Endothelial cell of umbilical vein (primary cell): ENCODE data around the gene KCND1. TPM values are rescaled to one million over a fixed set of nuclear protein-coding genes. Genes with fewer than 3 reads are reported as not detected.

ENCODE experiments used
- BruUV-seq: library from RNA; stranded (reverse); fragments of 400-500 nt; replicated peaks from 2 replicates; lab custom pipeline; 2021; lab: Mats Ljungman, UMichigan
- CTCF ChIA-PET: fragments of 300-600, 350-600 bp; sonication (Branson Sonifier 250); formaldehyde crosslinking; loops from one replicate; lab custom pipeline; 2021; ENCODE audit warnings: antibody characterized with exemption, inconsistent platforms; lab: Charles Lee
- POLR2A ChIA-PET: fragments of 300-600, 350-600 bp; sonication (Branson Sonifier 250); formaldehyde crosslinking; loops from one replicate; lab custom pipeline; 2021; ENCODE audit warnings: antibody characterized with exemption, inconsistent platforms; lab: Charles Lee
- DNase-seq: peaks from one replicate; pipeline ENCODE4 v3.0.0-alpha.2; 2011; ENCODE audit warnings: low read depth, low spot score
- FAIRE-seq: peaks from 2 replicates; lab custom pipeline; 2011; peaks lifted over from hg19 to GRCh38; lab: Jason Lieb, UNC
- H2AFZ ChIP-seq: 2 replicates; pipeline ENCODE4 v1.6.0; 2012; ENCODE audit warnings: low read depth, low read length, control low read depth, inconsistent platforms
- H3K27ac ChIP-seq: 2 replicates; pipeline ENCODE4 v1.5.1; 2011; ENCODE audit warnings: low read depth, mild to moderate bottlenecking, control low read depth, low read length, moderate library complexity; ENCODE audit not compliant: insufficient read depth
- H3K27me3 ChIP-seq, 2 experiments: 2 replicates each; pipeline versions ENCODE4 v1.6.0 to v1.6.1; 2011; ENCODE audit warnings: low read length in 2 of 2, mixed read lengths in 1 of 2; ENCODE audit not compliant: control insufficient read depth in 2 of 2, insufficient read depth in 2 of 2
- H3K36me3 ChIP-seq, 2 experiments: 2 replicates in 1 of 2; 3 replicates in 1 of 2; pipeline ENCODE4 v1.5.1; 2011; ENCODE audit warnings: low read length in 2 of 2, mild to moderate bottlenecking in 1 of 2, moderate library complexity in 1 of 2; ENCODE audit not compliant: control insufficient read depth in 2 of 2, insufficient read depth in 2 of 2; ENCODE audit errors: extremely low read depth in 1 of 2
- H3K4me1 ChIP-seq: 3 replicates; pipeline ENCODE4 v1.5.1; 2011; ENCODE audit warnings: mild to moderate bottlenecking, low read length; ENCODE audit not compliant: control insufficient read depth, insufficient read depth; ENCODE audit errors: extremely low read depth
- H3K4me2 ChIP-seq: 2 replicates; pipeline ENCODE4 v1.6.1; 2011; ENCODE audit warnings: low read length, control low read depth, mixed read lengths; ENCODE audit not compliant: insufficient read depth
- H3K4me3 ChIP-seq, 3 experiments: fragments of 200-600 bp in 1 of 3; sonication (generic), shearing (Covaris generic) in 1 of 3; replicated peaks in 1 of 3; 2 replicates each; pipeline ENCODE4 v1.5.1; 2011 to 2016; ENCODE audit warnings: control low read depth in 3 of 3, low read length in 3 of 3, mild to moderate bottlenecking in 2 of 3, inconsistent platforms in 1 of 3, low read depth in 1 of 3, moderate library complexity in 1 of 3; ENCODE audit not compliant: insufficient read depth in 1 of 3
- H3K79me2 ChIP-seq: 2 replicates; pipeline ENCODE4 v1.6.0; 2012; ENCODE audit warnings: low read length, inconsistent platforms; ENCODE audit not compliant: control insufficient read depth, insufficient read depth
- H3K9ac ChIP-seq: replicated peaks from 2 replicates; pipeline ENCODE3; 2011; ENCODE audit warnings: low read length, control low read depth; ENCODE audit not compliant: insufficient read depth; ENCODE audit errors: extremely low read depth
- H3K9me1 ChIP-seq: replicated peaks from 3 replicates; pipeline ENCODE4 v1.6.0; 2011; ENCODE audit warnings: mild to moderate bottlenecking, low read length; ENCODE audit not compliant: control insufficient read depth, insufficient read depth; ENCODE audit errors: extremely low read depth
- H3K9me3 ChIP-seq: replicated peaks from 2 replicates; pipeline ENCODE4 v1.5.1; 2012; ENCODE audit warnings: low read length, inconsistent platforms; ENCODE audit not compliant: control insufficient read depth, insufficient read depth
- H4K20me1 ChIP-seq: replicated peaks from 2 replicates; pipeline ENCODE3; 2011; ENCODE audit warnings: mild to moderate bottlenecking, low read length; ENCODE audit not compliant: control insufficient read depth, insufficient read depth; ENCODE audit errors: extremely low read depth
- CTCF ChIP-seq, 2 donors: IDR thresholded peaks; 1 replicate in 1 of 2; 2 replicates in 1 of 2; pipeline ENCODE4 v1.5.1; 2011; ENCODE audit warnings: low read length in 2 of 2, mild to moderate bottlenecking in 2 of 2, moderate library complexity in 2 of 2, control low read depth in 1 of 2, inconsistent platforms in 1 of 2, low read depth in 1 of 2; ENCODE audit not compliant: insufficient read depth in 1 of 2; ENCODE audit errors: extremely low read depth in 1 of 2
- JUN ChIP-seq: IDR thresholded peaks from 2 replicates; pipeline ENCODE4 v1.6.1; 2011; ENCODE audit warnings: borderline replicate concordance, low read depth; ENCODE audit not compliant: insufficient read length, insufficient read depth
- MAX ChIP-seq: IDR thresholded peaks from 2 replicates; pipeline ENCODE4 v1.6.1; 2011; ENCODE audit not compliant: insufficient read depth, insufficient read length
- MYC ChIP-seq: IDR thresholded peaks from one replicate; pipeline ENCODE4 v1.6.1; 2011; ENCODE audit warnings: mild to moderate bottlenecking, low read depth, low read length
- dilution Hi-C: fragments of 300-500 bp; cut with MboI; formaldehyde crosslinking; loops from one replicate; pipeline ENCODE4 v1.15.0; 2019; ENCODE audit warnings: low sequenced_read_pairs; ENCODE audit not compliant: extremely low pct_ligation_motif_present
- intact Hi-C: fragments of 100-400 bp; cut with micrococcal nuclease; formaldehyde crosslinking; loops from one replicate; pipeline ENCODE4 v1.10.0; 2022
- polyA plus RNA-seq, 4 experiments: library from polyadenylated mRNA; depleted of rRNA in 3 of 4; stranded (reverse) in 3 of 4; unstranded in 1 of 4; fragments of >200 nt; gene quantifications; 2 replicates each; pipeline versions ENCODE4 v1.2.1 to v1.2.3, GENCODE V29; 2011 to 2012; ENCODE audit warnings: missing spikeins in 1 of 4
- total RNA-seq: library from RNA; stranded (reverse); gene quantifications from 2 replicates; pipeline ENCODE4 v1.2.3, GENCODE V29; 2021

The KCND1 gene
- total and polyA plus RNA-seq, 2 donors (not counting 3 experiments of a cell fraction or from before 2014, with no cell fraction given) = 0.54 to 1.3 TPM

GRCh38 chrX:48965959-48966358 is 5.7 kb downstream of the KCND1 start:
- no TSS peak for BruUV-seq
- POLR2A ChIA-PET = no interaction called here

More at GRCh38 chrX:48965959-48966358, 5.7 kb downstream of the KCND1 start:
- Histone ChIP-seq H3K27me3 (no peaks in the 10 kb centered on the region), H2AFZ (no peak overlapping the region), H3K4me3 (no peak overlapping the region), H3K4me2 (no peak overlapping the region), H3K4me1 (peaks cover 4% of the 10 kb centered on the region), H3K9ac (no peak overlapping the region), H3K9me1 (no peaks in the 10 kb centered on the region), H3K79me2 (no peaks in the 10 kb centered on the region), H4K20me1 (no peaks in the 10 kb centered on the region), H3K9me3 (no peaks in the 10 kb centered on the region), H3K36me3 (no peaks in the 10 kb centered on the region), H3K27ac (no peak overlapping the region)
- intact Hi-C loops = no loop called here
- TF ChIP-seq JUN (no peak), MYC (no peak), CTCF (IDR thresholded peaks at IDR 0.05; ENCODE audit: extremely low read depth in 1 of 2, insufficient read depth in 1 of 2, low read depth in 1 of 2, low read length in 2 of 2) (no peak), MAX (no peak)
- FAIRE-seq = no peak
- dilution Hi-C loops = no loop called here
- CTCF ChIA-PET = interaction anchor here (1.2 kb wide), 1 partner anchor 23 kb away, joined by 3 read pairs; no protein-coding TSS in a partner anchor
- DNase-seq = no peak
